HUES64 (cell line): Measurements from ENCODE around the gene GRAMD2A.

Experiments
- H3K27ac ChIP-seq: 2 replicates; pipeline ENCODE4 v1.7.0; 2013; ENCODE audit warnings: low read depth, low read length, inconsistent platforms
- H3K27me3 ChIP-seq: 2 replicates; pipeline ENCODE4 v1.6.1; 2013; ENCODE audit warnings: mild to moderate bottlenecking, low read length; ENCODE audit not compliant: insufficient read depth
- H3K36me3 ChIP-seq: 2 replicates; pipeline ENCODE4 v1.6.1; 2013; ENCODE audit warnings: mild to moderate bottlenecking, low read length; ENCODE audit not compliant: insufficient read depth
- H3K4me1 ChIP-seq: 2 replicates; pipeline ENCODE4 v1.6.1; 2013; ENCODE audit warnings: mild to moderate bottlenecking, low read length, moderate library complexity; ENCODE audit not compliant: insufficient read depth
- H3K4me3 ChIP-seq: 2 replicates; pipeline ENCODE4 v1.5.1; 2013; ENCODE audit warnings: mild to moderate bottlenecking, low read length, moderate library complexity
- H3K9ac ChIP-seq: 2 replicates; pipeline ENCODE4 v1.6.1; 2013; ENCODE audit warnings: mild to moderate bottlenecking, low read depth, low read length
- H3K9me3 ChIP-seq: 2 replicates; pipeline ENCODE4 v1.6.1; 2013; ENCODE audit warnings: low read depth, low read length; ENCODE audit not compliant: insufficient read depth
- WGBS: fragments of 150-250, 120-280 bp; methylation state at CpG from one replicate; pipeline ENCODE4 v1.1.7; 2013; ENCODE audit warnings: missing lambda C conversion rate; 5-methylcytosine and 5-hydroxymethylcytosine counted together

GRAMD2A gene

DNA sequence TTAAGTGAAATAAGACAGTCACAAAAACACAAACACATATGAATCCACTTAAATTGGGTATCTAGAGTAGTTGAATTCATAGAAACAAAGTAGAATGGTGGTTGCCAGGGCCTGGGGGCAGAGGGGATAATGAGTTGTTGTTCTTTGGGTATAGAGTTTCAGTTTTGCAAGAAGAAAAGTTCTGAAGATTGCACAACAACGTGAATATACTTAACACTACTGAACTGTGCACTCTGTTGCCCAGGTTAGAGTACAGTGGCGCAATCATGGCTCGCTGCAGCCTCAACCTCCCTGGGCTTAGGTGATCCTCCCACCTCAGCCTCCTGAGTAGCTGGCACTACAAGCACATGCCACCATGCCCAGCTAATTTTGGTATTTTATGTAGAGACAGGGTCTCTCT is 14.9 kb downstream of the GRAMD2A start:
- WGBS, result 92% methylated on average over 3 of the region's 3 CpGs
- no peak overlapping the region for H3K4me3 ChIP-seq
- H3K27me3 ChIP-seq, result peaks cover 29% of the 10 kb centered on the region
- H3K36me3 ChIP-seq, result no peaks in the 10 kb centered on the region
- peaks cover 2% of the 10 kb centered on the region; the same call in 1 of the 2 replicates for H3K4me1 ChIP-seq
- no peak overlapping the region for H3K27ac ChIP-seq
- H3K9me3 ChIP-seq, result no peaks in the 10 kb centered on the region
- H3K9ac ChIP-seq, result no peak overlapping the region

DNA sequence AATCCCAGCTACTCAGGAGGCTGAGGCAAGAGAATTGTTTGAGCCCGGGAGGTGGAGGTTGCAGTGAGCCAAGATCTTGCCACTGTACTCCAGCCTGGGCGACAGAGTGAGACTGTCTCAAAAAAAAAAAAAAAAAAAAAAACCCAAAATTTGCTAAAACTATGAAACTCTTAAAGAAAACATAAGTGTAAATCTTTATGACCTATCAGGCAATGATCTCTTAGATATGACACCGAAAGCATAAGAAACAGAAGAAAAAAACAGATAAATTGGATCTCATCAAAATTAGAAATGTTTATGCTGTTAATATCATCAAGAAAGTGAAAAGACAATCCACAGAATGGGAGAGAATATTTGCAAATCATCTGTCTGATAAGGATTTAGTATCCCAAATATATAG is 15.3 kb downstream of the GRAMD2A start:
- H3K27me3 ChIP-seq, result peaks cover 29% of the 10 kb centered on the region
- H3K4me1 ChIP-seq, result peaks cover 6% of the 10 kb centered on the region; the same call in 1 of the 2 replicates
- no peak overlapping the region for H3K9ac ChIP-seq
- H3K4me3 ChIP-seq, result no peak overlapping the region
- H3K9me3 ChIP-seq, result no peaks in the 10 kb centered on the region
- WGBS, result 95% methylated on average over 1 of the region's 3 CpGs
- H3K27ac ChIP-seq, result no peak overlapping the region
- no peaks in the 10 kb centered on the region for H3K36me3 ChIP-seq

DNA sequence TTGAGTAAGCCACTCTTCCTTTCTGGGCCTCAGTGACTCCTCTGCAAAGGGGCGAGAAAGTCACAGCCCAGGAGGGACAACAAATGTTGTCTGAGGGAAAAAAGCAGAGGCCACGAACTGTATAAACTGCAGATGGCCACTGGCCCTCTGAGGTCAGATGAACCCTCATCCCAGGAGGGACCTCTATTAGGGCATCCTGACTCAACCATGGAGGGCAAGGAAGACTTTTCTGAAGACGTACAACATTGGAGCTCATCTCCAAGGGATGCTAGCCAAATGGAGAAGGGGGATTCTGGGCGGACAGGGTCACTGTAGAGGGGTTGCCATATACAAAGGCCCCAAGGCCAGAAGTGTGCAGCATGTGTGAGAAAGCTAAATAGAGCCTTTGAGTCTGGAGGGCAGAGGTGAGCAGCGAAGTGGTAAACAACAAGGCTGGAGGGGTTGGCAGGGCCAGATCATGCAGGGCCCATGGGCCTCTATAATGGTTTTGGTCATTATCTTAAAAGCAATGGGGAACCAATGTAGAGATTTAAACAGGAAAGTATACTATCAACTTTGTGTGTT is 16.7 kb downstream of the GRAMD2A start:
- Histone ChIP-seq H3K9ac (no peak overlapping the region), H3K4me1 (peaks cover 7% of the 10 kb centered on the region; the same call in 1 of the 2 replicates), H3K4me3 (no peak overlapping the region), H3K9me3 (no peaks in the 10 kb centered on the region), H3K27ac (no peak overlapping the region), H3K27me3 (peaks cover 27% of the 10 kb centered on the region), H3K36me3 (no peaks in the 10 kb centered on the region)
- WGBS, result 94% methylated on average over 5 of the region's 5 CpGs

DNA sequence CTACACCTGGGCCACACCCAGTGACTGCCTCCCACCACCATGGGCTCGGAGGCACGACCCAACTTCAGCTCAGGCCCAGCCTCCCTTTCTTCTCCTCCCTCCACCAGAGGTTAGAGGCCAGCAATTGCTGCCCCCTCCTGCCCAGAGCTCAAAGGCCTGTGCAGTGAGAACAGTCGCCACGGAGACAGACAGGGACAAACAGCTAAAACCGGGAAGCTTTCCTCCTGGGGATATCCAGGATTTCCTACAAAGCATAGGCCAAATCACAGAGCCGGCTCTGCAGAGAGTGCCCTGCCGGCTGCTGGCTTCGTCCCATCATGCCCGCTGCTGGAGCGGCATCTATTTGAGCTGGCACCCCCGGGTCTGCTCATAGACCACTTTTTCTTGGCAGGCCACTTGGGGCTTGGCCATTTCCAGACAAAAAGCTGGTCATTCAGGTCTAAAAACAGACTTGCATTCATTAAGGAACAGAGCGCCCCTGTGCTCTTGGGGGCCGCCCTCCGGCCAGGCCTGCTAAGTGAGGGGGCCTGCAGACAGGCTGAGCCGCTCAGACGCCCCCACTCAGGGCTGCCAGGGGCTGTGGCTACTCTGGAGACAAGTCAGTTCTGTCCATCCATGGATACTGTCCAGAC is 17.5 kb downstream of the GRAMD2A start:
- H3K27me3 ChIP-seq, result peaks cover 20% of the 10 kb centered on the region
- no peak overlapping the region for H3K27ac ChIP-seq
- no peaks in the 10 kb centered on the region for H3K36me3 ChIP-seq
- H3K9me3 ChIP-seq, result no peaks in the 10 kb centered on the region
- H3K4me3 ChIP-seq, result no peak overlapping the region
- H3K4me1 ChIP-seq, result peaks cover 7% of the 10 kb centered on the region; the same call in 1 of the 2 replicates
- H3K9ac ChIP-seq, result no peak overlapping the region
- WGBS, result 85% methylated on average over 16 of the region's 16 CpGs

DNA sequence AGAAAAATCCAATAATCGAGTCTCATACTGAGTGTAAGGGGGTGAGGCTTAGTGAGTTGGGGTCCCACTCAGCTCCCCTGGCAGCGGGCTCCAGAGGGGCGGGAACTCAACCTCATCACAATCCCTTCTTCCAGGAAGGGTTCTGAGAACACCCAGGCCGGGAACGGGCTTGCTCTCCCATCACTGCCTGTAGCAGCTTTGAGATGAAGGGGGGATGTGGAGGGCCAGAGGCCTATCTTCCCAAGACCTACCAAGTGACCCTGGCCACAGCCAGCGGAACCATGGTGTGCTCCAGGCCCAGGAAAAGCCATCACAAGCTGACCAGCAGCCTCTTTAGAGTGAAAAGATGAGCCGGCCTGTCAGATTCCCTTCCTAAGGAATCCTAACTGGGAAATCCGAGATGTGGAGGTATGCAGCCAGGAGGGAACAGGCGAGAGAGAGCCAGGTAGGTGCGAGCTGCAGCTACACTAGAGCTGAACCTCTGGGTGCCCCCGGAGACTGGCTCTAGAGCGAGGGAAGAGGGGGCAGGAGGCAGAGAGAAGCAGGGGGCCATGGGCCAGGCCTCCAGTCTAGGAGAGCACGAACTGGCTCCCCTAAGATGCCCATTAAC is 18.5 kb downstream of the GRAMD2A start:
- Histone ChIP-seq H3K4me3 (no peak overlapping the region), H3K27me3 (peaks cover 11% of the 10 kb centered on the region), H3K9ac (no peak overlapping the region), H3K27ac (no peak overlapping the region), H3K36me3 (no peaks in the 10 kb centered on the region), H3K9me3 (no peaks in the 10 kb centered on the region), H3K4me1 (0 out of 2 replicates have a peak, but pooled peaks cover 4% of the 10 kb centered on the region)
- WGBS, result 95% methylated on average over 11 of the region's 13 CpGs

DNA sequence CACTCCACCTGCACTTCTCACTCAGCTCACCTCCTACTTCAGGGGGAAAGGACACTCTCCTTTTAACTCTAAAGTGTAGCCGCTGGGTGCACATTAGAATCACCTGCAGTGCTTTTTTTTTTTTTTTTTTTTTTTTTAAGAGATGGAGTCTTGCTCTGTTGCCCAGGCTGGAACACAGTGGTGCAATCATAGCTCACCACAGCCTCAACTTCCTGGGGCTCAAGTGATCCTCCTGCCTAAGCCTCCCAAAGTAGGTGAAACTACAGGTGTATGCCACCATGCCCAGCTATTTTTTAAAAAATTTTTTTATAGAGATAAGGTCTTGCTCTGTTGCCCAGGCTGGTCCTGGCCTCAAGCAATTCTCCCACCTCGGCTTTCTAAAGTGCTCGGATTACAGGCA is 20.8 kb downstream of the GRAMD2A start:
- Histone ChIP-seq H3K27ac (no peak overlapping the region), H3K27me3 (no peaks in the 10 kb centered on the region), H3K9ac (no peak overlapping the region), H3K36me3 (no peaks in the 10 kb centered on the region), H3K9me3 (no peaks in the 10 kb centered on the region), H3K4me1 (0 out of 2 replicates have a peak, but pooled peaks cover 4% of the 10 kb centered on the region), H3K4me3 (no peak overlapping the region)
- WGBS, result 84% methylated on average over 3 of the region's 3 CpGs

DNA sequence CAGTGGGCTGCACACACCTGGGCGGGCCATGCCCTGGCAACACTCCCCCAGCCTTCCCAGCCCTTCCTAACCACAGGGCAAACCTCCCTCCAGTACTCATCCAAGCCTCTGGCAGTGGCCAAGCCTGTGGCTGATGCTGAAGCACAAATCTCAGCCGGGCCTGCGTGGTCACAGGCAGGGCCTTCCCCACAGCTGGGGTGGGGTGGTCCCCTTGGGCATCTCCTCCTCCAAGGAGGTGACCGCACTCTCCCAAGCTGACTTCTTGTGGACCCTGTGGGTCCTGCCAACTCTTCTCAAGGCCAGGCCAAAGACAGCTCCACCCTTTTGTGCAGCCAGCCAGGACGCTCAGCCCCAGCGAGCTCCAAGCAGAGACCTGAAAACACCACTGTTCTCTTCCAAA is 21.4 kb downstream of the GRAMD2A start:
- WGBS, result 90% methylated on average over 6 of the region's 6 CpGs
- Histone ChIP-seq H3K4me3 (no peak overlapping the region), H3K4me1 (0 out of 2 replicates have a peak, but pooled peaks cover 4% of the 10 kb centered on the region), H3K36me3 (no peaks in the 10 kb centered on the region), H3K9ac (no peak overlapping the region), H3K9me3 (no peaks in the 10 kb centered on the region), H3K27me3 (no peaks in the 10 kb centered on the region), H3K27ac (no peak overlapping the region)

DNA sequence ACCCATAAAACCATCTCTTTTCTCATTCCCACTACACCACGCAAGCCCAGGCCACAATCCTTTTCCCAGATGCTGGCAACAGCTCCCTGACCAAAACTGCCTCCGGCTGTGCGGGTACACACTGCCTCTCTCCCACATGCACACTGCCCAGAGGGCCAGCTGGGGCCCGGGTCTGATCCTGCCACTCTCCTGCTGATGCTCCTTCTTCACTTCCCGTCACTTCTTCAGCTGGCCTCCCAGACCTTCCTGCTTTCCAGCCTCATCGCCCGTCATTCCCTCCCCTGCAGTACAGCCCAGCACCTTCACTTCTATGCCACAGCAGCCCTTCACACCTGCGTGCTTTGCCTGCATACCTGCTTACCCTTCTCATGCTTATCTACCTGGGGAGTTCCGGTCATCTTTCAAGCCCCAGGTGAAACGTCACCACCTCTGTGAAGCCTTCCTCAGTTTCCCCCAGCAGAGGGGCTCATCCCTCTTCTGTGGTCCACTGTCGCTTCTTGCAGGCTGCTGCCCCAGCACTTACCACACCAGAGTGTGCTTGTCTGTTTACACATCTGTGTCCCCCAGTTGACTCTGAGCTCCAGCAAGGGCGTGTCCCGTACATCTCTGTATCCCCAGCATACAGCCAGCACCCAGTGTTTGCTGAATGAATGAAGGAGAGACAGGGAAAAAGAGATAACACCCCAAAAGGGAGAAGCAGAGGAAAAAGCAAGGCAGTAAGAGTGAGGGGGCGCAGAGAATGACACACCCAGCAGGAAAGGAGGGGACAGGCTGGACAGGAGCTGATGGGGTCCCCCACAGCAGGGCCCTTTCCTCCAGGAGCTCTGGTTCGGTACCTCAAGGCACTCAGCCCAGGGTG is 22.2 kb downstream of the GRAMD2A start:
- H3K9me3 ChIP-seq, result no peaks in the 10 kb centered on the region
- 91% methylated on average over 15 of the region's 15 CpGs for WGBS
- H3K36me3 ChIP-seq, result no peaks in the 10 kb centered on the region
- H3K4me3 ChIP-seq, result no peak overlapping the region
- 0 out of 2 replicates have a peak, but pooled peaks cover 4% of the 10 kb centered on the region for H3K4me1 ChIP-seq
- H3K27ac ChIP-seq, result no peak overlapping the region
- H3K27me3 ChIP-seq, result no peaks in the 10 kb centered on the region
- no peak overlapping the region for H3K9ac ChIP-seq

DNA sequence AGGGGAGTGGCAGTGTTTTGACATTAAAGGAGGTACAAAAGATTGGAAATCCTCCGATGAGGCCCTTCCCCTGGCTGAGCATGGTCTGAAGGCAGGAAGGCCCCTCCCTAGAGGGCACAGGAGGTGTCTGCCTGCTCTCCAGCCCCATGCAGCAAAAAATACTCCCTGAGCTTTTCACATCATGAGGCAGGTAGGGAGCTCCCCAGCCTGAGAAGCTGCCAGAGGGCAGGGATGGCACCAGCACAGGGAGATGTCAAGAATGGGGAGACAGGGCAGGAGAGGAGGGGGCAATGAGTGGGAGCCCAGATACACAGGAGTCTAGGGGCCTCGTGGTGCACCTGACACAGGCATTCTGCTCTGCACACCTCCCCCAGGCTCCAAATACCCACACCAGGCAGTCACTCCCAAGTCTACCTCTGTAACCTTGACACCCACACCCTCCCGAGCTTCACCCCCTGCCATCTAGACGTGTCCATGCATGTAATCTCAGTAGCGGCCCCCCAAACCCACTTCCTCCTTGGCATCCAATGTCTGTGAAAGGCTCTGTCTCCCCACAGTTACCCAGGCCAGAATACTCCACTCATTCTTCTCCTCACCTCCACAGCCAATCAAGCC is 22.9 kb downstream of the GRAMD2A start:
- H3K27me3 ChIP-seq, result no peaks in the 10 kb centered on the region
- no peak overlapping the region for H3K4me3 ChIP-seq

DNA sequence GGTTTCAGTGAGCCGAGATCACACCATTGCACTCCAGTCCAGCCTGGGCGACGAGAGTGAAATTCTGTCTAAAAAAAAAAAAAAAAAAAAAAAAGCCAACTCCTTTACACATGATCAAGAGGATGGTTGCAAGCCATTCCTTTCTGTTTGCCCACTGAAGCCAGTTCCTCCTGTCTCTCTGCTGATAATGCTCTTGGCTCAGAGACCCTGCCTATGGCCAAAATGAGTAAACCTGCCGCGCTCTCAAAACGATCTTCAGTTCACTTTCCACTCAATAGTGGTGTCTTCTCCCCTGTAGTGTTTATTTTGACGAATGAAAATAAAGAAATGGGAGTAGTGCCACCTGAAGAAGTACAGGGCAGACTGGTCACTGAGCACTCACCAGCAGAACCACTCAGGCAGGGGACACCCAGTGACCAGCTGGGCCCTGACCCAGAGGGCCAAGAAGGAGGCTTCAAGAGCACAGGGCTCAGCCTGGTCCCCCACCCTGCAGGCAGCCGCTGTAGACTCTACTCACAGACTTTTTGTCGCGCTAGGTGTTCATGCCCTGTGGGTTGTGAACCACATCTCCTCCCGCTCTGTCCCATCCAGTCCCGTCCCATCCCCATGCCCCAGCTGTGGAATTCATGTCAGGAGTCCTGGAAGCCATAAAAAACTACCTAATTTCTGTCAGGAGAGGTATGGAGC is 23.6 kb downstream of the GRAMD2A start:
- no peak overlapping the region for H3K27ac ChIP-seq
- no peaks in the 10 kb centered on the region for H3K36me3 ChIP-seq
- no peaks in the 10 kb centered on the region for H3K9me3 ChIP-seq
- no peaks in the 10 kb centered on the region for H3K27me3 ChIP-seq
- 95% methylated on average over 10 of the region's 12 CpGs for WGBS
- H3K4me3 ChIP-seq, result no peak overlapping the region
- no peak overlapping the region for H3K9ac ChIP-seq
- H3K4me1 ChIP-seq, result 0 out of 2 replicates have a peak, but pooled peaks cover 4% of the 10 kb centered on the region

More for the DNA sequence above, 22.9 kb downstream of the GRAMD2A start:
- Histone ChIP-seq H3K9ac (no peak overlapping the region), H3K9me3 (no peaks in the 10 kb centered on the region), H3K36me3 (no peaks in the 10 kb centered on the region), H3K27ac (no peak overlapping the region), H3K4me1 (0 out of 2 replicates have a peak, but pooled peaks cover 4% of the 10 kb centered on the region)
- WGBS, result 83% methylated on average over 5 of the region's 5 CpGs
